Measurements from ENCODE around the gene EXOC6B.

DNA sequence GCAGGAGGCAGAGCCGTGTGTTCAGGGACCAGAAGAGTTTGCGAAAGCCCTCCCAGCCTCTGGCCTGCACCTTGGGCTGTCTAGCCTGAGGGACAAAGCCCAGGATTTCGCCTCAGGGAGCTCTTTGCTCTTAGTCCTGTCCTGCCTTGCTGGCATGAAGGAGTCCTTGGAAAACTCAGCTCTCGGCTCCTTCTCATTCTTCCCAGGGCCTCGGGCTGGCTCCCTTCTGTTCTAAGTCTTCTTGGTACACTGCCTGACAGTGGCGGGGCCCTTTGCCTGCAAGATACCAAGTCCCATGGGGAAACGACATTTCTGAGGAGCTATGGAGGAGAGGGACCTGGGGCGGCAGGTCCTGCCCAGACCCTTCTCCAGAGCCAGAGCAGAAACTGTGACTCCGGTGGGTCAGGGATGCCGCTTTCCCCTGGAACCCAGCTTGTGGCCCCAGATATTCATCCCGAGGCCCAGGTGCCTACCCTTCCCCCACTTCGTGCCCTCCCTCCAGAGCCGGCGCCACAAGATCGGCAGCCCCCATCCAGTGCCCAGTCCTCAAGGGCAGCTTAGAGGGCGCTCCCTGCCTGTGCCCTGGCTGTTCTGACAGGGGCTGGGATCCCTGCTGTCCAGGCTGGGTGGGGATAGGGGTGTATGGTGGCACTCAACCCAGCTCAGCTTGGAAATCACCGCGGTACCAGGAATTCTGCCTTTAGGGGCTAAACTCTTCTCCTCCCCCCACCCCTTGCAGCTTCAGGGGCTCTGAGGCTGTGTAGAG lies 672.6 kb downstream of the EXOC6B start:
- TF ChIP-seq MAFK (IDR thresholded peaks at IDR 0.05; ENCODE audit: partially characterized antibody) (no peak), KDM1A (IDR thresholded peaks at IDR 0.05; ENCODE audit: low read depth) (no peak), ELK1 (IDR thresholded peaks at IDR 0.05; ENCODE audit: low read depth, low read length) (no peak), REST (IDR thresholded peaks at IDR 0.05) (no peak), JUNB (IDR thresholded peaks at IDR 0.05) (no peak), MAZ (IDR thresholded peaks at IDR 0.05; ENCODE audit: borderline replicate concordance, low read depth, low read length) (no peak), EP300 (IDR thresholded peaks at IDR 0.05) (no peak), PHF8 (IDR thresholded peaks at IDR 0.05; ENCODE audit: borderline replicate concordance, low read depth) (no peak)
- TF ChIP-seq, protein P1, sequence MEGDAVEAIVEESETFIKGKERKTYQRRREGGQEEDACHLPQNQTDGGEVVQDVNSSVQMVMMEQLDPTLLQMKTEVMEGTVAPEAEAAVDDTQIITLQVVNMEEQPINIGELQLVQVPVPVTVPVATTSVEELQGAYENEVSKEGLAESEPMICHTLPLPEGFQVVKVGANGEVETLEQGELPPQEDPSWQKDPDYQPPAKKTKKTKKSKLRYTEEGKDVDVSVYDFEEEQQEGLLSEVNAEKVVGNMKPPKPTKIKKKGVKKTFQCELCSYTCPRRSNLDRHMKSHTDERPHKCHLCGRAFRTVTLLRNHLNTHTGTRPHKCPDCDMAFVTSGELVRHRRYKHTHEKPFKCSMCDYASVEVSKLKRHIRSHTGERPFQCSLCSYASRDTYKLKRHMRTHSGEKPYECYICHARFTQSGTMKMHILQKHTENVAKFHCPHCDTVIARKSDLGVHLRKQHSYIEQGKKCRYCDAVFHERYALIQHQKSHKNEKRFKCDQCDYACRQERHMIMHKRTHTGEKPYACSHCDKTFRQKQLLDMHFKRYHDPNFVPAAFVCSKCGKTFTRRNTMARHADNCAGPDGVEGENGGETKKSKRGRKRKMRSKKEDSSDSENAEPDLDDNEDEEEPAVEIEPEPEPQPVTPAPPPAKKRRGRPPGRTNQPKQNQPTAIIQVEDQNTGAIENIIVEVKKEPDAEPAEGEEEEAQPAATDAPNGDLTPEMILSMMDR (IDR thresholded peaks at IDR 0.05): no peak
- TF ChIP-seq, protein P2, sequence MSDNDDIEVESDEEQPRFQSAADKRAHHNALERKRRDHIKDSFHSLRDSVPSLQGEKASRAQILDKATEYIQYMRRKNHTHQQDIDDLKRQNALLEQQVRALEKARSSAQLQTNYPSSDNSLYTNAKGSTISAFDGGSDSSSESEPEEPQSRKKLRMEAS (IDR thresholded peaks at IDR 0.05): no peak
